Mesothelial cell of epicardium (in vitro differentiated cells): ENCODE measurements around the gene OR2T10. TPM values are rescaled to one million over a fixed set of nuclear protein-coding genes. Genes with fewer than 3 reads are reported as not detected.
"Not testable (repeated sequence)": the region's sequence is repeated elsewhere in the genome, so short reads cannot be mapped to it uniquely, and the experiment has no call there.

ENCODE experiments used
- DNase-seq, 2 experiments: peaks; one replicate each; pipeline ENCODE4 v3.0.0; 2021; ENCODE audit warnings: low spot score in 2 of 2; ENCODE audit not compliant: unreplicated experiment in 2 of 2
- H3K27ac Mint-ChIP-seq: 2 replicates; pipeline ENCODE4 v1.8.0; 2021; ENCODE audit warnings: mixed read lengths
- H3K27me3 Mint-ChIP-seq: 2 replicates; pipeline ENCODE4 v1.8.0; 2021; ENCODE audit warnings: low read depth, mixed read lengths
- H3K36me3 Mint-ChIP-seq: 2 replicates; pipeline ENCODE4 v1.8.0; 2021; ENCODE audit warnings: mixed read lengths
- H3K4me1 Mint-ChIP-seq: 2 replicates; pipeline ENCODE4 v1.8.0; 2021; ENCODE audit warnings: mixed read lengths
- H3K4me3 Mint-ChIP-seq: 2 replicates; pipeline ENCODE4 v1.8.0; 2021; ENCODE audit warnings: mild to moderate bottlenecking, moderate library complexity, mixed read lengths
- H3K9me3 Mint-ChIP-seq: 2 replicates; pipeline ENCODE4 v1.8.0; 2021; ENCODE audit warnings: mixed read lengths
- CTCF ChIP-seq: fragments of 200-600 bp; sonication (generic); IDR thresholded peaks from one replicate; pipeline ENCODE4 v1.5.0; 2021; ENCODE audit warnings: antibody characterized with exemption; ENCODE audit not compliant: unreplicated experiment
- total RNA-seq: library from RNA; stranded (reverse); gene quantifications from 3 replicates; pipeline ENCODE4 v1.2.1, GENCODE V29; 2021

The OR2T10 gene
- total RNA-seq, 1 donor from 2014 or later, result not detected

DNA sequence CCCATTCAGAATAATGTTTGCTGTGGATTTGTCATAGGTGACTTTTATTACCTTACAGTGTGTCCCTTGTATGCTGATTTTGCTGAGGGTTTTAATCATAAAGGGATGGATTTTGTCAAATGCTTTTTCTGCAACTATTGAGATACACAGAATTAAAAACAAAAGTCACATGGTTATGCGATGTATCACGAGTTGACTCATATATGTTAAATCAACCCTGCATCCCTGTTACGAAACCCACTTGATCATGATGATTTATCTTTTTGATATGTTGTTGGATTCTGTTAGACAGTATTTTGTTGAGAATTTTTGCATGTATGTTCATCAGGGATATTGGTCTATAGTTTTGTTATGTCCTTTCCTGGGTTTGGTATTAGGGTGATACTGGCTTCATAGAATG, 12.2 kb downstream of the OR2T10 start:
- Mint-ChIP-seq H3K27me3 (no peaks in the 10 kb centered on the region), H3K36me3 (no peaks in the 10 kb centered on the region), H3K27ac (no peak overlapping the region), H3K4me1 (no peaks in the 10 kb centered on the region), H3K9me3 (peaks cover 71% of the 10 kb centered on the region), H3K4me3 (no peak overlapping the region)
- no peak for DNase-seq
- no peak for TF ChIP-seq CTCF

DNA sequence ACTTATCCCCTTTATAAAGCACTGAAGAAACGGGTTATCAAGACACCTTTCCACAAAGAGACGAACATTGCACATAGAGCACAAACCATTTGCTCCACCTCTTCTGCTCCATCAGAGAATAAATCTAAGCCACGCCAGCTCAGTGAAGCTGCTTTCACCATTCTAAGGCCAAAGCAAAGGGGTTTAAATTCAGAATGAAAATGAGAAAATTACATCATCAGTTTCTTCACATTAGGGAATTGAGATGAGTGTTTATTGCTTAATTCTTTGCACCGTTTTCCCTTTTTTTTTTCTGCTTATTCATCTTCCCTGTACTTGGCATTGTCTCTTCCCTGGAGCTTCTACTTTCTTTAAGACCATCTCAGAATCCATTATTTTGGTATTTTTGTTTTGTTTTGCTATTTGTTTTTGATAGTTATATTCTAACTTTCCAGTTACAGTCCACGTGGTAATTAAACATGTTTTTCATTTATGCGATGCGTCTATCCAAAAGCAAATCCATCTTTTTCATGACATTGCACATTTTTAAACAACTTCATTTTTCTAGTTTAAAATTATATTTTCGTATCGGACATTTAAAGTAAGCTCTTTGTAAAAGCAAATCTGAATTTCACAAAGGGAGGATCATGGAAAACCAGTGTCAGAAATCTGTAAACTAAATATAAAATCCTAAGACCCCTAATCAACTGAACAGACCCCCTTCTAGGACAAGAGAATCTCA, 21.1 kb downstream of the OR2T10 start:
- DNase-seq, result no peak
- no peaks in the 10 kb centered on the region for H3K4me1 Mint-ChIP-seq
- peaks cover 52% of the 10 kb centered on the region for H3K9me3 Mint-ChIP-seq
- H3K4me3 Mint-ChIP-seq, result no peak overlapping the region
- no peak for TF ChIP-seq CTCF
- no peaks in the 10 kb centered on the region for H3K36me3 Mint-ChIP-seq
- H3K27ac Mint-ChIP-seq, result no peak overlapping the region
- H3K27me3 Mint-ChIP-seq, result no peaks in the 10 kb centered on the region

DNA sequence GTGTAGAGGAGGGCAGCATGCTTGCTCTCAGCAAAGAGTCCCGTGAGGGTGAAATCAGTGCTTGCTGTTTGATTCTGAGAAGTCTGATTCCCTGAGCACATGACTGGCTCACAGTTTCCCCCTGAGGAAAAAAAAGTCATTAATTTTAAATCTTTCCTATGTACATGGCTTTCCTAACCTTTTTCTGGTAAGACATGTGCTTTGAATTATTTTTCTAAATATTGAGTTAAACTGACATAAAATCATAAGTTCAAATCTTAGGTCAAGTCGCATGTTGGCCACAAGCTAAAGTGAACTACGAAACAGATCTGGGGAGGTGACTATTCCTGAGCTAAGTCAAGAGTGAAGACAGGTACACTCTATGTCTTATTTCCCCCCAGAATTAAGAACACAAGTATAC, 22.8 kb downstream of the OR2T10 start, which contains the start of gene OR2T34:
Gene OR2T34 (minus strand): TSS at position 101 of the 400 bp plus-strand sequence. CDS start 0 bp downstream, at position 101.
- not testable (repeated sequence) for H3K27ac Mint-ChIP-seq, H3K27me3 Mint-ChIP-seq, H3K4me3 Mint-ChIP-seq, DNase-seq, H3K4me1 Mint-ChIP-seq, H3K36me3 Mint-ChIP-seq
- peaks cover 42% of the 10 kb centered on the region for H3K9me3 Mint-ChIP-seq

GRCh38 chr1:248573856-248574255, 23.6 kb downstream of the OR2T10 start:
- H3K9me3 Mint-ChIP-seq, result peaks cover 39% of the 10 kb centered on the region
- not testable (repeated sequence) for H3K36me3 Mint-ChIP-seq, DNase-seq

GRCh38 chr1:248572049-248572448, 25.5 kb downstream of the OR2T10 start:
- H3K4me3 Mint-ChIP-seq, DNase-seq, H3K27ac Mint-ChIP-seq, H3K27me3 Mint-ChIP-seq, H3K36me3 Mint-ChIP-seq, H3K4me1 Mint-ChIP-seq: not testable (repeated sequence)
- H3K9me3 Mint-ChIP-seq, result peaks cover 34% of the 10 kb centered on the region

More at GRCh38 chr1:248573856-248574255, 23.6 kb downstream of the OR2T10 start:
- not testable (repeated sequence) for H3K4me1 Mint-ChIP-seq, H3K27me3 Mint-ChIP-seq, H3K4me3 Mint-ChIP-seq, H3K27ac Mint-ChIP-seq

- not testable (repeated sequence) for H3K27ac Mint-ChIP-seq, DNase-seq, H3K4me1 Mint-ChIP-seq, H3K36me3 Mint-ChIP-seq, H3K27me3 Mint-ChIP-seq, H3K4me3 Mint-ChIP-seq
- peaks cover 24% of the 10 kb centered on the region for H3K9me3 Mint-ChIP-seq
Measured at GRCh38 chr1:248570811-248571210, 26.7 kb downstream of the OR2T10 start.

DNA sequence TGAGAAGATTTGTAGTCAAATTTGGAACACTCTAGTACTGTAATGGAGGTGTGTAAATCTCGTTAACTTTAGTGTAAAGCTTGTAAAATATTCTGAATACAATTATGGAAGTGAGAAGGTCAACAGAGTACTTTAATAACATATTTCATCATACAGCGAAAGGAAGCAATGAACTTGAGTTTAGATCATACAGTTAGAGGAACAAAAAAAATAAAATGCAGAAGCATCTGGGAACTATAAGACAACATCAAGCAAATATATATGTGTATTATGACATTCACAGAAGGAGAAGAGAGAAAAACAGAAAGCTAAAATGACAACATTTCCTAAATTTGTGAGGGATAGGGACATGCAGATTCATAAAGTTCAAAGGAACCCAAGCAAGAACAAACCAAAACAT, 28.5 kb downstream of the OR2T10 start:
- not testable (repeated sequence) for DNase-seq, H3K27me3 Mint-ChIP-seq, H3K4me1 Mint-ChIP-seq, H3K4me3 Mint-ChIP-seq, H3K27ac Mint-ChIP-seq, H3K36me3 Mint-ChIP-seq
- H3K9me3 Mint-ChIP-seq, result peaks cover 24% of the 10 kb centered on the region

GRCh38 chr1:248565530-248566373, 31.7 kb downstream of the OR2T10 start:
- peaks cover 19% of the 10 kb centered on the region for H3K9me3 Mint-ChIP-seq
- H3K4me3 Mint-ChIP-seq, H3K4me1 Mint-ChIP-seq, H3K27me3 Mint-ChIP-seq, DNase-seq, H3K36me3 Mint-ChIP-seq, H3K27ac Mint-ChIP-seq: not testable (repeated sequence)

DNA sequence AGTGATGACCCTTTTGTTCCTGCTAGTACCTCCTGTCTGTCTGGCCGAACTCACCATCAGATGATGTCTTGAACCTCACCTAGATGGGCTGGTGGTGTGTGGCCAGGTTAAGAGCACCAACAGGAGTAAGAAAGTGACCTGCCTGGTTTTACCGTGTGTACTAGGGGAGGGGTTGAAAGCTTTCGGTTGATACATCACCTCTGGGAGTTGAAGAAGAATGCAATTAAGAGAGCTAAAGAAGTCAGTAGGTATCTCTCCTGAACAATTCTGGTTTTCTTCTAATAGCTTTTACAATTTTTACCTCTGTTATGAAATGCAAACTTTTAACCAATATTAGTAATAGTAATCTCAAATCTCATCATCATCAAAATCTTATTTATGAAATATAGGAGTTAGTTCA, 34.8 kb downstream of the OR2T10 start, which contains the start of gene OR2T29:
Gene OR2T29 (minus strand): TSS at position 101 of the 400 bp plus-strand sequence. CDS start 3,281 bp downstream, outside the sequence.
- not testable (repeated sequence) for H3K4me3 Mint-ChIP-seq, H3K36me3 Mint-ChIP-seq, H3K27me3 Mint-ChIP-seq, H3K9me3 Mint-ChIP-seq, H3K4me1 Mint-ChIP-seq, H3K27ac Mint-ChIP-seq, DNase-seq

- H3K36me3 Mint-ChIP-seq, DNase-seq, H3K4me1 Mint-ChIP-seq, H3K4me3 Mint-ChIP-seq, H3K9me3 Mint-ChIP-seq, H3K27ac Mint-ChIP-seq, H3K27me3 Mint-ChIP-seq: not testable (repeated sequence)
Measured at GRCh38 chr1:248551027-248551426, 46.5 kb downstream of the OR2T10 start.

DNA sequence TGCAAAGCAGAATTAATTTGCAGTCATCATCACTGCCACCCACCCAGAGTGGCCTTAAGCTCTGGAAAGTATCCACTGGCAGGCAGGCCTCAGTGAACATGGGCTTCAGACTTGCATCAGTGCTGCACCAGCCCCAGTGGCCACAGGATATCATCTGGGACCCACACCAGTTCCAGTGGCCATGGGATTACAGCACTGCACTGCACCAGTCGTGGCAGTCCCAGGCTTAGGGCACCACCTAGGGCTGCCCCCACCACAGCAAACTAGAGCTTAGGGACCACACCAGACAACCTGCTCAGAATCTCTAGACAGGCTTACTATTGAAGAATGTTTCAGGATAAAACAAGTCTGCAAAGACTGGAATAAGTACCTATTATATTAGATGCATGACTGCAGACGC, 50.1 kb downstream of the OR2T10 start:
- not testable (repeated sequence) for H3K4me1 Mint-ChIP-seq, H3K27me3 Mint-ChIP-seq, H3K9me3 Mint-ChIP-seq, DNase-seq, H3K27ac Mint-ChIP-seq, H3K4me3 Mint-ChIP-seq, H3K36me3 Mint-ChIP-seq
